GM03348 (cell line): Measurements from ENCODE around the gene MAST1.
A peak's percentile ranks its signal among the peaks of the same experiment; 100 is the strongest.
"Not testable (repeated sequence)": the region's sequence is repeated elsewhere in the genome, so short reads cannot be mapped to it uniquely, and the experiment has no call there.

Source experiments
- DNase-seq: peaks from one replicate; pipeline ENCODE4 v3.0.0; 2012; ENCODE audit warnings: low spot score

The MAST1 gene

GRCh38 chr19:12840091-12841079 is 2.1 kb downstream of the MAST1 start:
- DNase-seq: peak; percentile 69

GRCh38 chr19:12841094-12841493 is 2.8 kb downstream of the MAST1 start:
- no peak for DNase-seq

DNA sequence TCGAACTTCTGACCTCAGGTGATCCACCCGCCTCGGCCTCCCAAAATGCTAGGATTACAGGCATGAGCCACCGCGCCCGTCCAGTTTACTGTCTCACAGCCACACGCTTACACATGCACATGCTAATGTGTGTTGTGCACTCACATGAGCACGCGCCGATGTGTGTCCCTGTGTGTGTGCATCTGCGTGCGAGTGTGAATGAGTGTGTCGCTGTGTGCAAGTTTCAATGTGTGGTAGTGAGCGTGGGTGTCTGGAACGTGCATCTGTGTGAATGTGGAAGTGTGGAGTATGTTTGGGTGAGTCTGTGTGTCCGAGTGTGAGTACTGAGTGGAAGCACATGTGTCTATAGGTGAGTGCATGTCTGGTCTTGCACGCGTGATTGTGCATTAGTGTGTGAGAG is 4.2 kb downstream of the MAST1 start:
- DNase-seq: no peak

DNA sequence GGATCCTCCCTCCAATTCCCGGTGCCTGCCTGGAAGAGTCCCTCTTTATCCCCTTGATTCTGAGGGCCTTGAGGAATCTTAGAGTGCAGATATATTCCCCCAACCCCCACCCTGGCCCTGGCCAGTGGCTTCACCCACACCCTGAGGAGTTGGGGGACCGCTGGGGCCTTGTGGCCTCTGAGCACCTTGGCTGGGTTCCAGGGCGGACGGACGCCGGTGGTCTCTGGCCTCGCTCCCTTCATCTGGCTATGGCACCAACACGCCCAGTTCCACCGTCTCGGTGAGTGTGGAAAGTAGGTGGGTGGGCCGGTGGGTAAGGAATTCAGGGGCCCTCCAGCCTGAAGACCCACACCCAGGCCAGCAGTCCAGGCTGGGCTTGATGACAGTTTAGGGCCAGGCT is 5.0 kb downstream of the MAST1 start:
- DNase-seq: no peak

- no peak for DNase-seq
Measured at GRCh38 chr19:12843999-12844732, 5.9 kb downstream of the MAST1 start.

GRCh38 chr19:12846613-12847012 is 8.3 kb downstream of the MAST1 start:
- DNase-seq: not testable (repeated sequence)

DNA sequence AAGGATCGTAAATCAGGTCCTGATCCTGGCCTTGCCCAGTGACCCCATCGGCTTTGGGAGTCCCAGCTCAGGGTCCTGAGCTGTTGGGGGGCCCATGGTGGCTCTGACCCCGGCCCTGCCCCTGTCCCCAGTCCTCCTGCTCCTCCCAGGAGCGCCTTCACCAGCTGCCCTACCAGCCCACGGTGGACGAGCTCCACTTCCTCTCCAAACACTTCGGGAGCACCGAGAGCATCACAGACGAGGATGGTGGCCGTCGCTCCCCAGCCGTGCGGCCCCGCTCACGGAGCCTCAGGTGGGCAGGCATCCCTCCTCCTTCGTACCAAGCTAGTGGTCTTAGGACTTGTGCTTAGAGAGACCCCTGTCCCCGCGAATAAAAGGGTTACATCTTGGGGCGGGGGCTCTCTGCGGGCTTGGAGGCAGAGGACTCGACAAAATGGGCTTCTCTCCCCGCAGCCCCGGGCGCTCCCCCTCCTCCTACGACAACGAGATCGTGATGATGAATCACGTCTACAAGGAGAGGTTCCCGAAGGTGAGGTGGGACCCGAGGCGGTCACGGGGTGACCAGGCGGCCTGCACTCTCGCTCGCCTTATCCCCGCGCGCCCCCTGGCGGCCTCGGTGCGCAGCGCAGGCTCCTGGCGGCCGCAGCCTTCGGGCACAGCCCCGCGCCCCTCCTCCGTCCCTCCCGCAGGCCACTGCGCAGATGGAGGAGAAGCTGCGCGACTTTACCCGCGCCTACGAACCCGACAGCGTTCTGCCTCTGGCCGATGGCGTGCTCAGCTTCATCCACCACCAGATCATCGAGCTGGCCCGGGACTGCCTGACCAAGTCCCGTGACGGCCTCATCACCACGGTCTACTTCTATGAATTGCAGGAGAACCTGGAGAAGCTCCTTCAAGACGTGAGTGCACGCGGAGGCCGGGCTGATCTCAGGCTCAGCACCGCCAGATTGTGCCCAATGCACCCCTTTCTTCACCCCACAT is 9.1 kb downstream of the MAST1 start:
- peak; percentile 96 for DNase-seq

- no peak for DNase-seq
Measured at GRCh38 chr19:12856653-12857052, 18.3 kb downstream of the MAST1 start.

DNA sequence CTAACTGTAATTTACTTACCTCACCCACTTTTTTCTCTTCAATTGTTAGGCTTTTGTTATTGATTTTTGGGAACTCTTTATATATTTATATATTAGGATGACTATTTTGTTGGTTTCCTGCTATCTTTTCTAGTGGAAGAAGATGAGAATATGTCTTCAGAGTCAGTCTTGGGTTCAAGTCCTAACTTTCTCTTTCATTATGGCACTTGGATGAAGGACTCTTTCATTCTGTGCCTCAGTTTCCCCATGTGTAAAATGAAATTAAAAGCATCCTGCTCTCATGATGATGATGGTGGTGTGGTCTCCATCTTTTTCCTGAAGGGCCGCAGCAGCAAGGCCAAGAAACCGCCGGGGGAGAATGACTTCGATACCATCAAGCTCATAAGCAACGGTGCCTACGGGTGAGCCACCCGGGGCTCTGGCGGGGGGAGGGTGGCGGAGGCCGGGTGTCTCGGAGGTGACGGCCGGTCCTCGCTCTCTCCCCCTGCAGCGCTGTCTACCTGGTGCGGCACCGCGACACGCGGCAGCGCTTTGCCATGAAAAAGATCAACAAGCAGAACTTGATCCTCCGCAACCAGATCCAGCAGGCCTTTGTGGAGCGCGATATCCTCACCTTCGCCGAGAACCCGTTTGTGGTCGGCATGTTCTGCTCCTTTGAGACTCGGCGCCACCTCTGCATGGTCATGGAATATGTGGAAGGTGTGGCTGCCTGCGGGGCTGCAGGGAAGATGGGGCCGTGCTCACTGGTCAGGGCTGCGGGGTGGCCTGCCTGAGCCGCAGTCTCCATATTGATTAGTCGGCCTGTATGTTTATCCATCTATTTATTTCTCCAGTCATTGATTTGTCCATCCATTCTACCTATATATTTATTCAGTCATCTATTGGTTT is 20.0 kb downstream of the MAST1 start:
- DNase-seq: no peak

DNA sequence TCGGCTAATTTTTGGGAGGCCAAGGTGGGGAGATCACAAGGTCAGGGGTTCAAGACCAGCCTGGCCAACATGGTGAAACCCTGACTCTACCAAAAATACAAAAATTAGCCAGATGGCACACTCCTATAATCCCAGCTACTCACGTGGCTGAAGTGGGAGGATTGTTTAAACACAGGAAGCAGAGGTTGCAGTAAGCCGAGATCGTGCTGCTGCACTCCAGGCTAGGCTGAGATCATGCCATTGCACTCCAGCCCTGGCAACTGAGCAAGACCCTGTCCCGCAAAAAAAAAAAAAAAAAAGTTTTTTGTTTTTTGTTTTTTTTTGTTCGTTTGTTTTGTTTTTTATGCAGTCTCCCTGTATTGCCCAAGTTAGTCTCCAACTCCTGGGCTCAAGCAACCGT is 21.2 kb downstream of the MAST1 start:
- no peak for DNase-seq

DNA sequence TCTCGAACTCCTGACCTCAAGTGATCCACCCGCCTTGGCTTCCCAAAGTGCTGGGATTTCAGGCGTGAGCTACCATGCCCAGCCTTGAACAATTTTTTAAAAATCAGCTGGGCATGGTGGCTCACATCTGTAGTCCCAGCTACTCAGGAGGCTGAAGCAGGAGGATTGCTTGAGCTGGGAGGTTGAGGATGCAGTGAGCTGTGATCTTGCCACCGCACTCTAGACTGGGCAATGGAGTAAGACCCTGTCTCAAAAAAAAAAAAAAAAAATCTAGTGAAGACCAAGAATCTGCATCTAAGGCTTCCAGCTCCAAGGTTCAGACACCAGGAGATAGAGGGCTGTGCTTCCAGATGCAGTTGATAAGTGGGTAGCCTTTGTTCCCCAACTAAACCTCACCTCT is 25.8 kb downstream of the MAST1 start:
- no peak for DNase-seq

DNA sequence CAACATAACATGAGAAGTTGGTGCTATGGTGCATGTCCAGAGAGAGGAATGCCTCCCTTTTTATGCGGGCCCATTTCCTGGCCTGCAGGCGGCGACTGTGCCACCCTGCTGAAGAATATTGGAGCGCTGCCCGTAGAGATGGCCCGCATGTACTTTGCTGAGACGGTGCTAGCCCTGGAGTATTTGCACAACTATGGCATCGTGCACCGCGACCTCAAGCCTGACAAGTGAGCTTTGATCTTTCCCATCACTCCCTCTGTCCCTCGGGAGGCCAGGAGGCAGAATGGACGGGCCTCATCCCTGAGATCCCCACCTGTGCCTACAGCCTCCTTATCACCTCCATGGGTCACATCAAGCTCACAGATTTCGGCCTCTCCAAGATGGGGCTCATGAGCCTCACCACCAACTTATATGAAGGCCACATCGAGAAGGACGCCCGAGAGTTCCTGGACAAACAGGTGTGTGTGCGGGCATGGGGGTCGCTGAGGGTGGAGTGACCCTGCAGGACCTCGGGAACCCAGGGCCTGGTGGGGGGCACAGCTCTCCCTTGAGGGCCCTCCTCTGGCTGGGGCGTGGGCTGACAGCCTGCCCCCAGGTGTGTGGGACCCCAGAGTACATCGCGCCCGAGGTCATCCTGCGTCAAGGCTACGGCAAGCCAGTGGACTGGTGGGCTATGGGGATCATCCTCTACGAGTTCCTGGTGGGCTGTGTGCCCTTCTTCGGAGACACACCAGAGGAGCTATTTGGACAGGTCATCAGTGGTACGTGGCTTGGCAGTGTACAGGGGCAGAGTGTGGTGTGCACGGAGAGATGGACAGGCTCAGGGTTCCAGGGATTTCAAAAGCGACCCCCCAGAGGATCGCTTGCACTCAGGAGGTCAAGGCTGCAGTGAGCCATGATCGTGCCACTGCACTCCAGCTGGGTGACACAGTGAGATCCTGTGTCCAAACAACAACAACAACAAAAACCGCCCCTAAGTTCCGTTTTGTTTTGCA is 26.7 kb downstream of the MAST1 start:
- no peak for DNase-seq

DNA sequence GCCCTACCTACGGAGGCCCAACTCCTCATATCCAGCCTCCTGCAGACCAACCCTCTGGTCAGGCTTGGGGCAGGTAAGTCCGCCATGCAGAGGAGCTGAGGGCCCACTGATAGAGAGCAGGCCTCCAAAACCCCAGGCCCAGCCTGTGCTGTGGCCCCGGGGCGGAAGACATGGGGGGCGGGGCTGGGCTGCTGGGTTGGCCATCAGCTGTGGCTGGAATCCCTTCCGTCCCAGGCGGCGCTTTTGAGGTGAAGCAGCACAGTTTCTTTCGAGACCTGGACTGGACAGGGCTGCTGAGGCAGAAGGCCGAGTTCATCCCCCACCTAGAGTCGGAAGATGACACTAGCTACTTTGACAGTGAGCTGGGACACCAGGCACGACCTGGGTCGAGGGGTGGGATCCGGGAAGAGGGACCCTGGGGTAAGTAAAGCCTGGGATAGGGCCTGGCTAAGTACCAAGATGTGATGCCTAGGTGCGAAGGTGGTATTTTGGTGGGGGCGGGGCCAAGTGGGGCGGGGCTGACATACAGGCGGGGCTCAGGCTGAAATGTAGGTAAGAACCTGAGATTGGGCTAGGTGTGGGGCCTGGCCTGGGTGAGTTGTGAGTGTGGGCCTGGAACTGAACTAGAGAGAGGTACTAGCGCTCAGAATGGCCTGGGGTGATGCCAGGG is 27.6 kb downstream of the MAST1 start:
- no peak for DNase-seq

DNA sequence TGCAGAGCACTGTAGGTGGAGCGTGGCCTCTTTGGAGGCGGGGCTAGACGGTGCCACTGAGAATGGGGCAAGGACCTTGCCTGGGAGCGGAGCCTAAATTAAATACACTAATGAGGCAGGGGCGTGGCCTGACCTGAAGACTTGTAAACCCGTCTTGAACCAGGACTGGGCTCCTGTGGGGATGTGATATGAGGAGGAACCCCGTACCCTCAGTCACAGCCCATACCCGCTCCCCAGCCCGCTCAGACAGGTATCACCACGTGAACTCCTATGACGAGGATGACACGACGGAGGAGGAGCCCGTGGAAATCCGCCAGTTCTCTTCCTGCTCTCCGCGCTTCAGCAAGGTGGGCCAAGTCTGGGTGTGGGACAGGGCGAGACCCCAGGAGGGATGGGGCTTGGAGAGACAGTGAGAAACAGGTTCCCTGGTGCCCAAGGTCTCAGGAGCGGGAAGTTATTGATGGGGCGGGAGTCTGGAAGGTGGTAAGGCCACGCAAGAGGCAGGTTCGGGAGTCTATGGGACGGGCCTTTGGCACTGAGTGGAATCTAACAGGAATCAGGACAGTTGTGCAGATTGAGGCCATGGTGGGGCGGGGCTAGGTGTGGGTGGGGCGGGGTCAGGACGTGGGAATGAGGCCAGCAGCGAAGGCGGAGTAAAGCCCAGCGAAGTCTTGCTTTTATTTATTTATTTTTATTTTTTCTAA is 28.3 kb downstream of the MAST1 start:
- DNase-seq: no peak

DNA sequence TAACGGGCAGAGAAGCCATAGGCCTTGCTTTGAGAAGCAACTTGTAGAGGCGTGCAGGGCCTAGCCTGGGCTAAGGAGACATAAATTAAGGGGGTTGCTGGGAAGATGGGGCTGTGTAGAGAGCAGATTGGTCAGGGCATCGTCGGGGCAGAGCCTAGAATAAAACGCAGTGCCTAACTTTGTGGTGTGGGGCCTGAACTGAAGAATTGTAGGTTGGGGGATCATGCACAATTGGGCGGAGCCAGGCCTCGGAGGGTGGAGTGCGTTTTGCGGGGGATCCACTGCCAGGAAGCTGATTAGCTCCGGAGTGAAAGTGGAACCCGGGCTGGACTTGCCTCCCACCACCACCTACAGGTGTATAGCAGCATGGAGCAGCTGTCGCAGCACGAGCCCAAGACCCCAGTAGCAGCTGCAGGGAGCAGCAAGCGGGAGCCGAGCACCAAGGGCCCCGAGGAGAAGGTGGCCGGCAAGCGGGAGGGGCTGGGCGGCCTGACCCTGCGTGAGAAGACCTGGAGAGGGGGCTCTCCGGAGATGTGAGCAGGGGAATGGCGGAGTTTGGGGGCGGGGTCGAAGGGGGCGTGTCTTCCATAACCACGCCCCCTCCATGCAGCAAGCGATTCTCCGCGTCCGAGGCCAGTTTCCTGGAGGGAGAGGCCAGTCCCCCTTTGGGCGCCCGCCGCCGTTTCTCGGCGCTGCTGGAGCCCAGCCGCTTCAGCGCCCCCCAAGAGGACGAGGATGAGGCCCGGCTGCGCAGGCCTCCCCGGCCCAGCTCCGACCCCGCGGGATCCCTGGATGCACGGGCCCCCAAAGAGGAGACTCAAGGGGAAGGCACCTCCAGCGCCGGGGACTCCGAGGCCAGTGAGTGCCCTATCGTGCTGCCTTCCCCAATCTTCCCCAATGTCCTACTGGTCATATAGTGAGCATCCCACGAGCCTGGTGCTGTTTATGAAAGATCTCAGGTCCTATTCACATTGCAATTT is 29.1 kb downstream of the MAST1 start:
- DNase-seq: peak; percentile 92

DNA sequence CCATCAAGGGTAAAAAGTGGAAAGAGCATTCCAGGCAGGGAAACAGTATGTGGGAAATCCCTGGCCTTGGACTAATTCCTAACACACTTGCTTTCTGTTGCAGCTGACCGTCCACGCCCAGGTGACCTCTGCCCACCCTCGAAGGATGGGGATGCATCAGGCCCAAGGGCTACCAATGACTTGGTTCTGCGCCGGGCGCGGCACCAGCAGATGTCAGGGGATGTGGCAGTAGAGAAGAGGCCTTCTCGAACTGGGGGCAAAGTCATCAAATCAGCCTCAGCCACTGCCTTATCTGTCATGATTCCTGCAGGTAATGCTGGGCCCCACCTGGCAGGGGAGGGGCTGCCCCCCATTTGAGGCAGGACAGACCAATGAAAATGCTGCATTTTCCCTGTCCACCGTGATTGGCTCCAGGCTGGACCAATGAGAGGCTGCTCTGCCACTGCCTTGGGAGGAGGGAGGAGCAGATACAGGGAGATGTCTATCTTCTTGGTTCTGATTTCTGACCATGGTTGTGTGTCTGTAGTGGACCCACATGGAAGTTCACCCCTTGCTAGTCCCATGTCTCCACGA is 30.3 kb downstream of the MAST1 start:
- DNase-seq: peak; percentile 36

DNA sequence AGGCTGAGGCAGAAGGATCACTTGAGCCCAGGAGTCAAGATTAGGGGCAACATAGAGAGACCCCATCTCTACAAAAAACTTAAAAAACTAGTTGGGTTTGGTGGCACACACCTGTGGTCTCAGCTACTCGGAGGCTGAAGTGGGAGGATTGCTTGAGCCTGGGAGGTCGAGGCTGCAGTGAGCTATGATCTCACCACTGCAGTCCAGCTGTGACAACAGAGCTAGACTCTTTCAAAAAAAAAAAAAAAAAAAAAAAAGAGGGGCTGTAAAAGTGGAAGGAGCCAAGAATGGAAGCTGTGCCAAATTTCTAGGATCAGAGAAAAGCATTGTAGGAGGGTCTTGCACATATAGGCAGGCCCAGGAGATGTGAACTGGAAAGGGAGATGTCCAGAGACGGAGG is 33.4 kb downstream of the MAST1 start:
- DNase-seq: no peak
